NCI-H1436 treated with DMSO at 0.1 percent for 48 hours (cell line): ENCODE results near the gene LRRC3.

Experiments used
- DNase-seq: peaks from one replicate; lab custom pipeline; 2025; lab: John Stamatoyannopoulos, UW

Gene LRRC3

GRCh38 chr21:44456915-44457736 is 1.8 kb downstream of the LRRC3 start:
- no peak for DNase-seq

- no peak for DNase-seq
Observed at GRCh38 chr21:44458971-44459711, 3.8 kb downstream of the LRRC3 start.

GRCh38 chr21:44459712-44460440 is 4.6 kb downstream of the LRRC3 start:
- no peak for DNase-seq

- no peak for DNase-seq
Observed at GRCh38 chr21:44460441-44460755, 5.1 kb downstream of the LRRC3 start.

- no peak for DNase-seq
Observed at GRCh38 chr21:44461005-44461404, 5.7 kb downstream of the LRRC3 start.

- no peak for DNase-seq
Observed at GRCh38 chr21:44461464-44462001, 6.2 kb downstream of the LRRC3 start.

- DNase-seq, result no peak
Observed at GRCh38 chr21:44462086-44462833, 7.0 kb downstream of the LRRC3 start.

- DNase-seq, result no peak
Observed at GRCh38 chr21:44462834-44463200, 7.5 kb downstream of the LRRC3 start.

GRCh38 chr21:44463724-44464123 is 8.4 kb downstream of the LRRC3 start:
- DNase-seq, result no peak

GRCh38 chr21:44464351-44464750 is 9.0 kb downstream of the LRRC3 start:
- no peak for DNase-seq

- no peak for DNase-seq
Observed at GRCh38 chr21:44466351-44466954, 11.1 kb downstream of the LRRC3 start.

- DNase-seq, result no peak
Observed at GRCh38 chr21:44466996-44467858, 11.9 kb downstream of the LRRC3 start.

GRCh38 chr21:44467859-44468195 is 12.5 kb downstream of the LRRC3 start:
- no peak for DNase-seq

GRCh38 chr21:44471341-44471740 is 16.0 kb downstream of the LRRC3 start:
- DNase-seq, result no peak

GRCh38 chr21:44471996-44472395 is 16.7 kb downstream of the LRRC3 start:
- no peak for DNase-seq

- DNase-seq, result no peak
Observed at GRCh38 chr21:44473915-44474555, 18.7 kb downstream of the LRRC3 start.

GRCh38 chr21:44475266-44475845 is 20.0 kb downstream of the LRRC3 start:
- DNase-seq, result no peak

- DNase-seq, result no peak
Observed at GRCh38 chr21:44477131-44477530, 21.8 kb downstream of the LRRC3 start.

- DNase-seq, result no peak
Observed at GRCh38 chr21:44477712-44478111, 22.4 kb downstream of the LRRC3 start.
